RKO (cell line): ENCODE data around the gene CANX.
A peak's percentile ranks its signal among the peaks of the same experiment; 100 is the strongest.

ENCODE experiments used
- DNase-seq: peaks from one replicate; pipeline ENCODE4 v3.0.0-alpha.2; 2016; ENCODE audit warnings: low spot score

The CANX gene

GRCh38 chr5:179758955-179759354 lies 60.2 kb downstream of the CANX start:
- no peak for DNase-seq

GRCh38 chr5:179759581-179760551 lies 61.1 kb downstream of the CANX start:
- no peak for DNase-seq

- DNase-seq, result no peak
Measured at GRCh38 chr5:179762079-179762780, 63.5 kb downstream of the CANX start.

- no peak for DNase-seq
Measured at GRCh38 chr5:179762781-179763176, 64.0 kb downstream of the CANX start.

GRCh38 chr5:179763215-179763945 lies 64.6 kb downstream of the CANX start:
- DNase-seq, result peak; percentile 81

GRCh38 chr5:179764056-179764455 lies 65.3 kb downstream of the CANX start:
- DNase-seq, result no peak

- DNase-seq, result peak; percentile 40
Measured at GRCh38 chr5:179765400-179765799, 66.6 kb downstream of the CANX start.

GRCh38 chr5:179766021-179766725 lies 67.4 kb downstream of the CANX start:
- no peak for DNase-seq

- no peak for DNase-seq
Measured at GRCh38 chr5:179766726-179767455, 68.1 kb downstream of the CANX start.

GRCh38 chr5:179767496-179768100 lies 68.8 kb downstream of the CANX start:
- DNase-seq, result no peak

- no peak for DNase-seq
Measured at GRCh38 chr5:179768326-179769085, 69.7 kb downstream of the CANX start.

- no peak for DNase-seq
Measured at GRCh38 chr5:179769271-179769670, 70.5 kb downstream of the CANX start.

- no peak for DNase-seq
Measured at GRCh38 chr5:179769796-179770195, 71.0 kb downstream of the CANX start.

- DNase-seq, result no peak
Measured at GRCh38 chr5:179771311-179771895, 72.6 kb downstream of the CANX start.

- DNase-seq, result no peak
Measured at GRCh38 chr5:179772351-179772750, 73.6 kb downstream of the CANX start.

GRCh38 chr5:179773686-179774040 lies 74.9 kb downstream of the CANX start:
- no peak for DNase-seq

GRCh38 chr5:179774442-179774841 lies 75.7 kb downstream of the CANX start:
- no peak for DNase-seq

GRCh38 chr5:179776411-179776938 lies 77.7 kb downstream of the CANX start:
- DNase-seq, result no peak

- DNase-seq, result no peak
Measured at GRCh38 chr5:179777456-179777855, 78.7 kb downstream of the CANX start.
